ENCODE data around the gene SYVN1. TPM values are rescaled to one million over a fixed set of nuclear protein-coding genes. Genes with fewer than 3 reads are reported as not detected.
"Not testable (repeated sequence)": the region's sequence is repeated elsewhere in the genome, so short reads cannot be mapped to it uniquely, and the experiment has no call there.

SYVN1 gene
- total and polyA plus RNA-seq, 12 donors, result 22.2 to 34.0 (median 26.1) TPM

DNA sequence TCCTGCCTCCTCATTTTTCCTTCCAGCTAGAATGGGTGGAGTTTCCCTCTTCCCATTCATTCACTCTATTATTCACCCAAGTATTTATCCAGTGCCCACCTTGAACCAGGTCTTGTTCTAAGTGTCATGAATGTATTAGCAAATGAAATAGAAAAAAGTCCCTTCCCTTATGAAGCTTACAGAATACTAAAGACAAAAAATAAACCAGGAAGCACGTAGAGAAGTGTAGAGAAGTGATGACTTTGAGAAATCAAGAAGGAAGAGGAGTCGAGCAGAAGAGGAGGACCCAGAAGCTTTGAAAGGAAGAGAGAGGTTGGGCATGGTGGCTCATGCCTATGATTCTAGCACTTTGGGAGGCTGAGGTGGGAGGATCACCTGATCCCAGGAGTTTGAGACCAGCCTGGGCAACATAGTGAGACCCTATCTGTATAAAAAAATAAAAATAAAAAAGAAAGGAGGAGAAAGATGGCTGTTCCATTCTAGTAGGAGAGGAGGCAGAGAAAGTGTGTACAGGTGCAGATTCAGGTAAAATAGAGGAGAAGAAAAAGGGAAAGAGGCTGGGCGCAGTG is 17.1 kb upstream of the SYVN1 start:
- peaks cover 0 to 7% (median 0%) of the 10 kb centered on the region in 11 donors for H3K9me3 ChIP-seq
- intact Hi-C loops (cut with DNase I), result no loop called here
- H3K27me3 ChIP-seq, result no peaks in the 10 kb centered on the region
- 77% methylated on average over 3 of the region's 3 CpGs for WGBS, 2 donors
- TF ChIP-seq, protein P1, sequence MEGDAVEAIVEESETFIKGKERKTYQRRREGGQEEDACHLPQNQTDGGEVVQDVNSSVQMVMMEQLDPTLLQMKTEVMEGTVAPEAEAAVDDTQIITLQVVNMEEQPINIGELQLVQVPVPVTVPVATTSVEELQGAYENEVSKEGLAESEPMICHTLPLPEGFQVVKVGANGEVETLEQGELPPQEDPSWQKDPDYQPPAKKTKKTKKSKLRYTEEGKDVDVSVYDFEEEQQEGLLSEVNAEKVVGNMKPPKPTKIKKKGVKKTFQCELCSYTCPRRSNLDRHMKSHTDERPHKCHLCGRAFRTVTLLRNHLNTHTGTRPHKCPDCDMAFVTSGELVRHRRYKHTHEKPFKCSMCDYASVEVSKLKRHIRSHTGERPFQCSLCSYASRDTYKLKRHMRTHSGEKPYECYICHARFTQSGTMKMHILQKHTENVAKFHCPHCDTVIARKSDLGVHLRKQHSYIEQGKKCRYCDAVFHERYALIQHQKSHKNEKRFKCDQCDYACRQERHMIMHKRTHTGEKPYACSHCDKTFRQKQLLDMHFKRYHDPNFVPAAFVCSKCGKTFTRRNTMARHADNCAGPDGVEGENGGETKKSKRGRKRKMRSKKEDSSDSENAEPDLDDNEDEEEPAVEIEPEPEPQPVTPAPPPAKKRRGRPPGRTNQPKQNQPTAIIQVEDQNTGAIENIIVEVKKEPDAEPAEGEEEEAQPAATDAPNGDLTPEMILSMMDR (IDR thresholded peaks at IDR 0.05), result no peak
- no peaks in the 10 kb centered on the region for H3K36me3 ChIP-seq
- H3K27ac ChIP-seq, result peak overlapping the region in 8 of 10 donors; percentile 46 to 82 (median 72)
- H3K4me1 ChIP-seq, result peaks cover 0 to 32% (median 11%) of the 10 kb centered on the region in 9 donors
- DNase-seq (no peak), ATAC-seq (no peak)
- no peak overlapping the region for H3K4me3 ChIP-seq

DNA sequence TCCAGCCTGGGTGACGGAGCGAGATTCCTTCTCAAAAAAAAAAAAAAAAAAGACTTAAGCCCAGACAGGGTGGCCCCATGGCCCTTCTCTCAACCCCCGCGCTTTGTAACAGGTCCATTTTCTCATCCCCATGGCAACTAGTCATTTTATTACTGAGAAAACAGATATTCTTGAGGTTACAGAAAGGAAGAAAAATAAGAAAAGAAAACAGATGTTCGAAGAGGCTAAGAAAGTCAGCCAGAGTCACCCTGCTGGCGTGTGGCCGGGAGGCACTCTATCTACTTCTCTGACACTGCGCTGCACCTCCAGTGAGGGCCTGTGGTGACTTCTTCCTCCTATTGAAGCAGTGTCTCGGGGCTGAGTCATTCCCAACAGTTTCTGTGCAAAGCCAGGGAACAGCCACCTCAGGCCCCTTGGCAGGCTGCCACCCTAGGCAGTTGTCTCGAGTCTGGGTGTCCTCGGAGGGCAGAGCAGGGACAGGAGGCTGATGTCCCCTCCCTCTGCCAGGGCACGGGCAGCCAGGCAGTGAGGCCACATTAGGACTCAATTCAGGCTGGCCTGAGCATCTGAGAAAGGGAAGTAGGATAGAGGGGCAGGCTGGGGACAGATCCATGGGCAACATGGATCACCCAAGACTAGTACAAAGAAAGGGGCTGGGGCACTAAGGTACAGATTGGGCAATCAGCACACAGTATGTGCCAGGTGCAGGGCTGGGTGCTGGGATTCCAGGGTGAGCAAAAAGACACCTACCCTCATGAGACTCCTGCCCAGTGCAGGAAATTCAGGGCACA is 16.4 kb upstream of the SYVN1 start:
- H3K4me3 ChIP-seq, result no peak overlapping the region
- intact Hi-C loops (cut with DNase I), result no loop called here
- peak overlapping the region; percentile 46 to 82 (median 71) for H3K27ac ChIP-seq
- H3K36me3 ChIP-seq, result no peaks in the 10 kb centered on the region
- DNase-seq, result peak; percentile 75 to 81
- H3K4me1 ChIP-seq, result peaks cover 0 to 32% (median 11%) of the 10 kb centered on the region in 9 donors
- ATAC-seq, result peak; percentile 81 to 98 (median 94)
- TF ChIP-seq, protein P1 (IDR thresholded peaks at IDR 0.05), result no peak
- H3K9me3 ChIP-seq, result peaks cover 0 to 7% (median 0%) of the 10 kb centered on the region in 11 donors
- 26 to 29% methylated on average over 12 of the region's 12 CpGs for WGBS, 2 donors
- H3K27me3 ChIP-seq, result no peaks in the 10 kb centered on the region

DNA sequence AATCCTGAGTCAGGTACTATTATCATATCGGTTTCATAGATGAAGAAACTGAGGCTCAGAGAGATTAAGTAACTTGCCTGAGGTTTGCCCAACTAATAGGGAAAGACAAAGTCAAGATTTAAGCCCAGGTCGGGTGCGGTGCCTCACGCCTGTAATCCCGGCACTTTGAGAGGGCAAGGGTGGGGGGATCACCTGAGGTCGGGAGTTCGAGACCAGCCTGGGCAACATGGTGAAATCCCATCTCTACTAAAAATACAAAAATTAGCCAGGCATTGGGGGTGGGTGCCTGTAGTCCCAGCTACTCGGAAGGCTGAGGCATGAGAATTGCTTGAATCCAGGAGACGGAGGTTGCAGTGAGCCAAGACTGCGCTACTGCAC is 15.8 kb upstream of the SYVN1 start:
- ATAC-seq, result peak in 1 of 8 donors; percentile 15
- H3K4me1 ChIP-seq, result peaks cover 0 to 32% (median 11%) of the 10 kb centered on the region in 9 donors
- DNase-seq; H3K27me3 ChIP-seq; H3K9me3 ChIP-seq; intact Hi-C loops (cut with DNase I); H3K36me3 ChIP-seq; H3K4me3 ChIP-seq: not testable (repeated sequence)
- peak overlapping the region; percentile 46 to 82 (median 71) for H3K27ac ChIP-seq
- WGBS, 2 donors, result 84 to 88% methylated on average over 10 of the region's 10 CpGs

DNA sequence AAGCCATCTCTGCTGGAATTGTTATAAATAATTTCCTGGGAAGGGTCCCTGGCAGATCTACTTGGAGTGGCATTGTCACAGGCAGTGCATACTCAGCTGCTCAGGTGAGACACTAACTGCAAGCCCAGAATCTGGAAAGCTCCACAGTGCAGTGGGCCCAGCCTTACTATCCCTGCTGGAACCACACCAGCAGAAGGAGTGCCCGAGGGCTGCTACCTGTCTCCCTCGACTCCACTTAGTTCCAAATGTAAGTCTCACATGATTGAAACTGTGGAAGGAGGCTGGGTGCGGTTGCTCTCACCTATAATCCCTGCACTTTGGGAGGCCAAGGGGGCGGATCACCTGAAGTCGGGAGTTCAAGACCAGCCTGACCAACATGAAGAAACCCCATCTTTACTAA is 14.3 kb upstream of the SYVN1 start:
- TF ChIP-seq, protein P1 (IDR thresholded peaks at IDR 0.05), result no peak
- no peak for ATAC-seq

More for the DNA sequence above, 14.3 kb upstream of the SYVN1 start:
- WGBS, 2 donors, result 87 to 88% methylated on average over 5 of the region's 5 CpGs
- Histone ChIP-seq H3K4me3 (no peak overlapping the region), H3K4me1 (peaks cover 0 to 32% (median 11%) of the 10 kb centered on the region in 9 donors), H3K27me3 (no peaks in the 10 kb centered on the region), H3K27ac (no peak overlapping the region), H3K36me3 (no peaks in the 10 kb centered on the region), H3K9me3 (peaks cover 0 to 7% (median 0%) of the 10 kb centered on the region in 11 donors)
- intact Hi-C loops (cut with DNase I), result loop anchor here in 1 of 10 donors (5.0 kb wide), 1 partner anchor 34 kb away; the partner anchor contains the start of gene CAPN1
- no peak for DNase-seq

Data from heart right ventricle (tissue), 16 donors.